ENCODE data around the gene PVALB. TPM values are rescaled to one million over a fixed set of nuclear protein-coding genes. Genes with fewer than 3 reads are reported as not detected.

Gene PVALB
- total and polyA plus RNA-seq, 5 experiments from 2014 or later = not detected

DNA sequence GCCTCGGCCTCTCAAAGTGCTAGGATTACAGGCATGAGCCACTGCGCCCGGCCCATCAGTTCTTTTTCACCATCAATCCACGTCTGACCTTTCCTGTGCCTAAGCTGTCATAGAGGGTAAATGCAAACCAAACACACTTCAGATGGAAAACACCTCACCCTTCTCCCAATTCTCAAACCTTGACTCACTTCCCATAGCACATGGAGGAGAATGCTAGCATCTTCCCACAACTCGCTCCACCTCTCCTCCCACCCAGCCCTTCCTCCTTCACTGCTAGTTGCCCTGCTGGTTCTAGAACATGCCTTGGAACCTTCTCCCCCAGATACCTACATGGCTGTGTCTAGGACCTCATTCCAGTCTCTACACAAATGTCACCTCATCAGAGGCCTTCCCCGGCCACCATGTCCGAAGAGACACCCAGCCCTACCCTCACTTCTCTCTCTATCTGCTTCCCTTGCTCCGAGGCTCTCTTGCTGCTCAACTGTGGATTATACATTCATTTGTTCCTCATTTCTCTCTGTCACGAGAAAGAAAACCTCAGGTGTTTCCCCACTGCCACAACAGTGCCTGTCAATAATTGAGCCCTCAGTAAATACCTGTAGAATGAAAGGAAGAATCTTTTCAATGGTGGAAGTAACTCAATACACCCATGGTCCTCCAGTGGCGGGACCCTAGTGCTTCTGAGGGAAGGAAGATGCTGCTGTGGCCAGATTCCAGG lies 22.7 kb upstream of the PVALB start:
- H3K36me3 Mint-ChIP-seq = peaks cover 0 to 11% (median 10%) of the 10 kb centered on the region in 3 donors
- peaks cover 36 to 69% (median 44%) of the 10 kb centered on the region in 5 donors for H3K27me3 Mint-ChIP-seq
- peaks cover 0 to 12% (median 2%) of the 10 kb centered on the region in 4 donors for H3K4me1 Mint-ChIP-seq
- POLR2A ChIA-PET = no interaction called here
- H3K9me3 Mint-ChIP-seq = peaks cover 0 to 15% (median 5%) of the 10 kb centered on the region in 9 donors
- H3K27ac Mint-ChIP-seq = peak overlapping the region in 3 of 10 donors; percentile 24 to 51 (median 37)
- DNase-seq = no peak
- H3K4me3 Mint-ChIP-seq = no peak overlapping the region
- no peak for ATAC-seq

GRCh38 chr22:36838119-36839030 lies 21.5 kb upstream of the PVALB start:
- no peak for ATAC-seq
- no peak overlapping the region for H3K4me3 Mint-ChIP-seq
- H3K27me3 Mint-ChIP-seq = peaks cover 37 to 71% (median 40%) of the 10 kb centered on the region in 5 donors
- no peak overlapping the region for H3K27ac Mint-ChIP-seq
- no peak for DNase-seq
- peaks cover 0 to 16% (median 5%) of the 10 kb centered on the region in 9 donors for H3K9me3 Mint-ChIP-seq
- H3K4me1 Mint-ChIP-seq = peaks cover 0 to 12% (median 2%) of the 10 kb centered on the region in 4 donors
- peaks cover 1 to 11% (median 10%) of the 10 kb centered on the region in 3 donors for H3K36me3 Mint-ChIP-seq
- POLR2A ChIA-PET = no interaction called here

DNA sequence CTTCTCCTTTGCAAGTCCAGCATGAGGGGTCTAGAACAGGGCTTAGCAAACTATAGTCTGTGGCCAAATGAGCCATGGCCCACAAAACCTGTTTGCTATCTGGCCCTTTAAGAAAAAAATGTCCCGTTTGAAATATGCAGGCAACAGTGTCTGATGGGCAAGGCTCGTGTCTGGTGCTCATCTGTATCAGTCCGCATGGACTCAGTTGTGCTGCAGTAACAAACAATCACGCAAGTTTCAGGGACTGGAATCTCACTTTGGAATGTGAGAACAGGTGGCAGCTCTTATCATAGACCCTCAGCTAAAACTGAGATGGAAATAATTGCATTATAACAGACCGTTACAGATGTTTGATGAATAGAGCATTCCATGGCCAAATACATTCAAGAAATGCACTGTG lies 19.1 kb upstream of the PVALB start:
- Mint-ChIP-seq H3K27ac (no peak overlapping the region), H3K4me3 (no peak overlapping the region)

GRCh38 chr22:36833073-36833472 lies 16.2 kb upstream of the PVALB start:
- peaks cover 0 to 13% (median 6%) of the 10 kb centered on the region in 9 donors for H3K9me3 Mint-ChIP-seq
- DNase-seq = no peak
- H3K27me3 Mint-ChIP-seq = peaks cover 43 to 90% (median 48%) of the 10 kb centered on the region in 5 donors
- H3K36me3 Mint-ChIP-seq = peaks cover 3 to 17% (median 12%) of the 10 kb centered on the region in 3 donors
- H3K27ac Mint-ChIP-seq = peak overlapping the region in 1 of 10 donors; percentile 58
- ATAC-seq = no peak
- H3K4me1 Mint-ChIP-seq = peaks cover 18 to 32% (median 24%) of the 10 kb centered on the region in 4 donors
- no peak overlapping the region for H3K4me3 Mint-ChIP-seq
- POLR2A ChIA-PET = no interaction called here

More for the DNA sequence above, 19.1 kb upstream of the PVALB start:
- ATAC-seq (no peak), DNase-seq (no peak)
- H3K27me3 Mint-ChIP-seq = peaks cover 39 to 77% (median 50%) of the 10 kb centered on the region in 5 donors
- H3K4me1 Mint-ChIP-seq = peaks cover 9 to 33% (median 12%) of the 10 kb centered on the region in 4 donors
- peaks cover 3 to 17% (median 12%) of the 10 kb centered on the region in 3 donors for H3K36me3 Mint-ChIP-seq
- POLR2A ChIA-PET = no interaction called here
- H3K9me3 Mint-ChIP-seq = peaks cover 0 to 19% (median 6%) of the 10 kb centered on the region in 9 donors

DNA sequence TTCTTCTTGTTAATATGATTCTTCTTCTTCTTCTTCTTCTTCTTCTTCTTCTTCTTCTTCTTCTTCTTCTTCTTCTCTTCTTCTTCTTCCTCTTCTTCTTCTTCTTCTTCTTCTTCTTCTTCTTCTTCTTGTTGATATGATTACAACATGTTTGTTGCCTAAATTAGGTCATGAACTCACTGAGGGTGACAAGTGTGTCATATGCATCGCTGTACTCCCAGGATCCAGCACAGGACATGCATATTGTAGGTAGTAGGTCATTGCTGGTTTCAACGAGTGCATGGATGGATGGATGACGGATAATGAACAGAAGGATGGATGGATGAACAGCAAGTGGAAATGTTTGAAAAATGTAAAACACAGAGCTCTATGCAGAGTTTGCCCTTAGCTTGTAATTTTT lies 14.9 kb upstream of the PVALB start:
- Mint-ChIP-seq H3K27ac (no peak overlapping the region), H3K36me3 (peaks cover 3 to 7% (median 3%) of the 10 kb centered on the region in 3 donors), H3K27me3 (peaks cover 43 to 94% (median 51%) of the 10 kb centered on the region in 5 donors), H3K4me1 (peaks cover 18 to 32% (median 24%) of the 10 kb centered on the region in 4 donors), H3K4me3 (peak overlapping the region in 1 of 10 donors; percentile 24), H3K9me3 (peaks cover 0 to 6% (median 0%) of the 10 kb centered on the region in 9 donors)
- DNase-seq (no peak), ATAC-seq (no peak)
- POLR2A ChIA-PET = no interaction called here

DNA sequence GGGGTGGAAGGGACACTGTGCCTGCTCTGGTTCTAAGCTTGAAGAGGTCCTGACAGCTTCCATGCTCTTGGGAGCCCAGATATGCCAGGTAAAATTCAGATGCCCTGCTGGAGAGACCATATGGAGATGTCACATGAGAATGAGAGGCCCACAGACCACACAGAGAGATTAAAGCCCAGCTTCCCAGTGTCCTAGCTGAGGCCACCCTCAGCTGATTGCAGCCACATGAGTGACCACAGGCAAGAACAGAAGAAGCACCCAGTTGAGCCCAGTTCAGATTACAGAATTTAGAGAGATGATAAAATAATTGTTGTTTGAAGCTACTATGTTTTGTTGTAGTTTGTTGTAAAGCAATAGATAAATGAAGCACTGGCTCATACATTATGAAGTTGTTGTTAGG lies 14.4 kb upstream of the PVALB start:
- Mint-ChIP-seq H3K4me3 (peak overlapping the region in 4 of 10 donors; percentile 6 to 36 (median 11)), H3K9me3 (peaks cover 0 to 6% (median 0%) of the 10 kb centered on the region in 9 donors), H3K4me1 (peaks cover 18 to 32% (median 24%) of the 10 kb centered on the region in 4 donors), H3K27me3 (peaks cover 43 to 93% (median 51%) of the 10 kb centered on the region in 5 donors), H3K36me3 (peaks cover 2 to 7% (median 3%) of the 10 kb centered on the region in 3 donors), H3K27ac (peak overlapping the region in 1 of 10 donors; percentile 15)
- POLR2A ChIA-PET = no interaction called here
- DNase-seq (no peak), ATAC-seq (peak in 1 of 2 donors; percentile 22)

GRCh38 chr22:36830601-36831000 lies 13.8 kb upstream of the PVALB start:
- ATAC-seq (peak; percentile 68 to 90), DNase-seq (peak in 5 of 10 donors; percentile 10 to 56 (median 26))
- H3K9me3 Mint-ChIP-seq = peaks cover 0 to 6% (median 0%) of the 10 kb centered on the region in 9 donors
- H3K27me3 Mint-ChIP-seq = peaks cover 43 to 89% (median 49%) of the 10 kb centered on the region in 5 donors
- no peak overlapping the region for H3K27ac Mint-ChIP-seq
- peaks cover 18 to 32% (median 24%) of the 10 kb centered on the region in 4 donors for H3K4me1 Mint-ChIP-seq
- peak overlapping the region in 6 of 10 donors; percentile 6 to 36 (median 15) for H3K4me3 Mint-ChIP-seq
- POLR2A ChIA-PET = no interaction called here
- peaks cover 2 to 7% (median 3%) of the 10 kb centered on the region in 3 donors for H3K36me3 Mint-ChIP-seq

DNA sequence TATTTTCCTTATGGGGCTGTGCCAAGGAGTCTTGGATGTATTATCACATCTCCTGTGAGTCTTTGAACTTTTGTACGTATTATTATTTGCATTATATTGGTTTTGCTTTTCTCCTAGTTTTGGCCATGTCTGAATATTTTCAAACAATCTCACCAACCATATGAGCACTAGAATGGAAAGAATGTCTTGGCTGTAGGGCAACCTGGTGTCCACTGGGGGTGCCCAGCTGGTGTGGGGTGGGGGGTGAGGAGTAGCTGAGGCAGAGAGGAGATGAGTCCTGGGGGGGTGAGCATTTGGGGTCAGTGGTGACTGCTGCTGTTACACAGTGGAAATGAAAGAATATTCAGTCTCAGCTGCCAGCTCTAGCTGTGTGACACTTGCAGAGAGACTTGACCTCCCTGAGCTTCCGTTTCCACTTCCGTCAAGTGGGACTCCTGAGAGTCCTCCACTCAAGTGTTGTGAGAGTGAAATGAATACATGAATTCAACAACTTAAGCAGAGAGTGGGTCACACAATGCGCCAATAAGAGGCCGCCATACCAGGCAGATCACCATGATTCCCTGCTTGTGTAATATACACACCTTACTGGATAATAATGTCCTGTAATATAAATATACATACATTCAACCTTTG lies 12.7 kb upstream of the PVALB start:
- Mint-ChIP-seq H3K4me3 (no peak overlapping the region), H3K36me3 (peaks cover 2 to 7% (median 3%) of the 10 kb centered on the region in 3 donors), H3K27me3 (peaks cover 45 to 89% (median 53%) of the 10 kb centered on the region in 5 donors), H3K4me1 (peaks cover 22 to 32% (median 24%) of the 10 kb centered on the region in 4 donors), H3K27ac (no peak overlapping the region), H3K9me3 (peaks cover 0 to 6% (median 0%) of the 10 kb centered on the region in 9 donors)
- no peak for ATAC-seq
- POLR2A ChIA-PET = interaction anchor here (0.5 kb wide), 1 partner anchor 266 kb away, joined by 3 read pairs; no protein-coding TSS in a partner anchor
- no peak for DNase-seq

DNA sequence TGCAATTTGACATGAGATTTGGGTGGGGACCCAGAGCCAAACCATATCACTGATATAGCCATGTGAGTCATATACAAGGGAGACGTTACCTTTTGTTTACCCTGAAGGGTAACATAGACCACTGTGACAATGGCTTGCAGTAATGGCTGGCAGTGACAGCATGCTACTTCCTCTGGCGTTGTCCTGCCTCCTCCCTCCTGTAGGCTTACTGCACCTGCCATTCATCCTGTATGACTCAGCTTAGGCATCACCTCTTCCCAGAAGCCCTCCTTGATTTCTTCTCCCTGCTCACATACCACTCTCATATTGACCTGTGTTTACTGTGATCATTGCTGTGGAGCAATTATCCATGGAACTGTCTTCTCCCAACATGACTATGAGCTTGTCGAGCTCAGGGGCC lies 12.0 kb upstream of the PVALB start:
- DNase-seq (no peak), ATAC-seq (no peak)
- H3K27me3 Mint-ChIP-seq = peaks cover 44 to 89% (median 55%) of the 10 kb centered on the region in 5 donors
- peaks cover 0 to 6% (median 0%) of the 10 kb centered on the region in 9 donors for H3K9me3 Mint-ChIP-seq
- H3K27ac Mint-ChIP-seq = no peak overlapping the region
- H3K4me3 Mint-ChIP-seq = no peak overlapping the region
- H3K36me3 Mint-ChIP-seq = peaks cover 2 to 7% (median 3%) of the 10 kb centered on the region in 3 donors
- H3K4me1 Mint-ChIP-seq = peaks cover 23 to 32% (median 24%) of the 10 kb centered on the region in 4 donors
- POLR2A ChIA-PET = interaction anchor here (0.5 kb wide), 1 partner anchor 266 kb away, joined by 3 read pairs; no protein-coding TSS in a partner anchor

DNA sequence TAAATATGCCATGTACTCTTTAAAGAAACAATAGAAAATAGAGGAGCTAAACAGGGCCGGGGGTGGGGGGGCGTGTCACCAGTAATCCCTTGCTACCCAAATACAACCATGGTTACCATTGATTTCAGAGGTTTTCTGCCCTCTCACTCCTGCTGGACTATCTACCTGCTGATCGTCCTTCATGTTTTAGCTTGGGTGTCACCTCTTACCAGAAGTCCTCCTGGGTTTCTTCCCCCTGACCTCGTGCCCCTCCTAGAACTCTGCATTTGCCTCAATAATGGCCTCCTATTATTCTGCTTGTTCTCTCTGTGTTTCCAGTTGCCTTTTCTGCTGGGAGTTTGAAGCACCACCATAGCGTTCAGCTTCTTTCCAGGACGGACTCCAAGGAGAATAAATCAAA lies 9.4 kb upstream of the PVALB start:
- ATAC-seq (no peak), DNase-seq (no peak)
- POLR2A ChIA-PET = no interaction called here
- H3K4me1 Mint-ChIP-seq = peaks cover 15 to 20% (median 16%) of the 10 kb centered on the region in 4 donors
- no peak overlapping the region for H3K4me3 Mint-ChIP-seq
- H3K9me3 Mint-ChIP-seq = no peaks in the 10 kb centered on the region
- H3K27ac Mint-ChIP-seq = no peak overlapping the region
- no peaks in the 10 kb centered on the region for H3K36me3 Mint-ChIP-seq
- H3K27me3 Mint-ChIP-seq = peaks cover 32 to 73% (median 45%) of the 10 kb centered on the region in 5 donors

DNA sequence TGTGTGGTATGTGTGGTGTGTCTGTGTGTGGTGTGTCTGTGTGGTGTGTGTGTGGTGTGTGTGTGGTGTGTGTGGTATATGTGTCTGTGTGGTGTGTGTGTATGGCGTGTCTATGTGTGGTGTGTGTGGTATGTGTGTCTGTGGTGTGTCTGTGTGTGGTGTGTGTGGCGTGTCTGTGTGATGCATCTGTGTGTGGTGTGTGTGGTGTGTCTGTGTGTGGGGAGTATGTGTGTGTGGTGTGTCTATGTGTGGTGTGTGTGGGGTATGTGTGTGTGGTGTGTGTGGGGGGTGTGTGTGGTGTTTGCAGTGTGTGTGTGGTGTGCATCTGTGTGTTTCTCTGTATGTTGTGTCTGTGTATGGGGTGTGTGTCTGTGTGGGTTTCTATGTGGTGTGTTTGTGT lies 7.8 kb upstream of the PVALB start:
- ATAC-seq (no peak), DNase-seq (no peak)
- peaks cover under 1 to 8% (median 1%) of the 10 kb centered on the region in 4 donors for H3K4me1 Mint-ChIP-seq
- no peak overlapping the region for H3K4me3 Mint-ChIP-seq
- H3K36me3 Mint-ChIP-seq = no peaks in the 10 kb centered on the region
- no peaks in the 10 kb centered on the region for H3K9me3 Mint-ChIP-seq
- POLR2A ChIA-PET = no interaction called here
- H3K27me3 Mint-ChIP-seq = peaks cover 29 to 72% (median 45%) of the 10 kb centered on the region in 5 donors
- no peak overlapping the region for H3K27ac Mint-ChIP-seq

Data from naive thymus-derived CD8-positive, alpha-beta T cell (primary cell).